ENCODE data around the gene ASMTL.
"Not testable (repeated sequence)": the region's sequence is repeated elsewhere in the genome, so short reads cannot be mapped to it uniquely, and the experiment has no call there.

Gene ASMTL

GRCh38 chrX:1433646-1434357 lies 18.9 kb downstream of the ASMTL start:
- Histone ChIP-seq H2BK12ac (ENCODE audit: low read length) (no peak overlapping the region), H2BK5ac (ENCODE audit: low read depth, low read length, poor library complexity) (no peak overlapping the region), H4K8ac (ENCODE audit: low read depth, low read length) (no peak overlapping the region), H3K23ac (ENCODE audit: low read length) (no peak overlapping the region), H3K27ac (ENCODE audit: low read depth, low read length) (no peak overlapping the region), H3K9me3 (ENCODE audit: insufficient read depth, low read depth, low read length) (peaks cover 2% of the 10 kb centered on the region), H3K4me2 (ENCODE audit: low read length) (no peak overlapping the region), H4K91ac (ENCODE audit: low read depth, low read length) (no peak overlapping the region), H3K4me1 (ENCODE audit: control insufficient read depth in 1 of 2, insufficient read depth in 2 of 2, low read length in 2 of 2) (no peaks in the 10 kb centered on the region), H2AFZ (ENCODE audit: insufficient read depth, low read length, poor library complexity) (no peak overlapping the region), H3K14ac (ENCODE audit: low read length) (no peak overlapping the region), H3K79me2 (ENCODE audit: control insufficient read depth, insufficient read depth, low read length, poor library complexity) (no peaks in the 10 kb centered on the region), H4K12ac (ENCODE audit: low read depth, low read length) (no peak overlapping the region), H2BK120ac (ENCODE audit: insufficient read depth, low read length, poor library complexity) (no peak overlapping the region), H3K27me3 (ENCODE audit: insufficient read depth, low read length) (no peaks in the 10 kb centered on the region), H2AK5ac (ENCODE audit: low read length) (no peak overlapping the region), H3K79me1 (ENCODE audit: low read length) (no peaks in the 10 kb centered on the region), H3K36me3 (ENCODE audit: control insufficient read depth in 1 of 2, insufficient read depth in 2 of 2, low read length in 2 of 2) (peaks cover 31 to 36% of the 10 kb centered on the region in 2 experiments), H3K9ac (ENCODE audit: low read length) (no peak overlapping the region), H3K4ac (ENCODE audit: low read depth, low read length) (no peak overlapping the region), H3K4me3 (ENCODE audit: low read depth, low read length) (no peak overlapping the region), H3K18ac (ENCODE audit: low read length) (no peak overlapping the region)
- no CpG with 5 or more reads among the region's 19 CpGs for WGBS (ENCODE audit: extremely low coverage, insufficient coverage, insufficient read length)
- DNase-seq: no peak

- no peak overlapping the region for H2BK5ac ChIP-seq (ENCODE audit: low read depth, low read length, poor library complexity)
- no peaks in the 10 kb centered on the region for H3K79me1 ChIP-seq (ENCODE audit: low read length)
- no peaks in the 10 kb centered on the region for H3K79me2 ChIP-seq (ENCODE audit: control insufficient read depth, insufficient read depth, low read length, poor library complexity)
- no peak overlapping the region for H3K27ac ChIP-seq (ENCODE audit: low read depth, low read length)
- H4K12ac ChIP-seq (ENCODE audit: low read depth, low read length): no peak overlapping the region
- H2AK5ac ChIP-seq (ENCODE audit: low read length): no peak overlapping the region
- no peaks in the 10 kb centered on the region for H3K9me3 ChIP-seq (ENCODE audit: insufficient read depth, low read depth, low read length)
- H3K4me1 ChIP-seq (ENCODE audit: control insufficient read depth in 1 of 2, insufficient read depth in 2 of 2, low read length in 2 of 2): no peaks in the 10 kb centered on the region
- DNase-seq: no peak
- no peak overlapping the region for H2BK120ac ChIP-seq (ENCODE audit: insufficient read depth, low read length, poor library complexity)
- no peak overlapping the region for H2BK12ac ChIP-seq (ENCODE audit: low read length)
- H3K4me2 ChIP-seq (ENCODE audit: low read length): no peak overlapping the region
- H3K14ac ChIP-seq (ENCODE audit: low read length): no peak overlapping the region
- H3K18ac ChIP-seq (ENCODE audit: low read length): no peak overlapping the region
- WGBS (ENCODE audit: extremely low coverage, insufficient coverage, insufficient read length): no CpG with 5 or more reads among the region's 10 CpGs
- no peak overlapping the region for H3K4ac ChIP-seq (ENCODE audit: low read depth, low read length)
- peaks cover 26 to 27% of the 10 kb centered on the region in 2 experiments for H3K36me3 ChIP-seq (ENCODE audit: control insufficient read depth in 1 of 2, insufficient read depth in 2 of 2, low read length in 2 of 2)
- H3K27me3 ChIP-seq (ENCODE audit: insufficient read depth, low read length): no peaks in the 10 kb centered on the region
- H4K91ac ChIP-seq (ENCODE audit: low read depth, low read length): no peak overlapping the region
- H3K9ac ChIP-seq (ENCODE audit: low read length): no peak overlapping the region
- H4K8ac ChIP-seq (ENCODE audit: low read depth, low read length): no peak overlapping the region
- no peak overlapping the region for H3K4me3 ChIP-seq (ENCODE audit: low read depth, low read length)
- H2AFZ ChIP-seq (ENCODE audit: insufficient read depth, low read length, poor library complexity): no peak overlapping the region
- no peak overlapping the region for H3K23ac ChIP-seq (ENCODE audit: low read length)
Measured at GRCh38 chrX:1430451-1430850, 22.3 kb downstream of the ASMTL start.

DNA sequence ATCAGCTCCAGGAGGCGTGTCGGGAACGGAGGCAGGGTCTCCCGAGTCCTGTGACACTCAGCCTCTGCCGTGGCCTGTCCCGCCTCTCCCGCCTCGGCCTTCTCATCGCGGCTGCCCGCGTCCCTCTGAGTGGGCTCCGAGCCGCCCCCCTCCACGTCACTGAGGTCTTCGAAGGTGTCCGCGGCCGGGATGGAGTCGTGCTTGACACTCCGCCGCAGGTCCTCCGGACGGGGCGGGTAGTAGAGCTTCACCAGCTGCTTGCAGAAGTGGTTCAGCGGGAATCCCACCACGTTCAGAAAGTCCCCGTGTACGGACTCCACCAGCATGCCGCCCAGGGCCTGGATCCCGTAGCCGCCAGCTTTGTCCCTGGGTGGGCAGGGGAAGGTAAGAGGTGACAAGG lies 25.0 kb downstream of the ASMTL start:
- H3K23ac ChIP-seq (ENCODE audit: low read length): no peak overlapping the region
- no peaks in the 10 kb centered on the region for H3K79me2 ChIP-seq (ENCODE audit: control insufficient read depth, insufficient read depth, low read length, poor library complexity)
- no peak overlapping the region for H3K14ac ChIP-seq (ENCODE audit: low read length)
- no CpG with 5 or more reads among the region's 32 CpGs for WGBS (ENCODE audit: extremely low coverage, insufficient coverage, insufficient read length)
- H2BK120ac ChIP-seq (ENCODE audit: insufficient read depth, low read length, poor library complexity): no peak overlapping the region
- no peak overlapping the region for H4K12ac ChIP-seq (ENCODE audit: low read depth, low read length)
- no peak overlapping the region for H3K18ac ChIP-seq (ENCODE audit: low read length)
- H2AK5ac ChIP-seq (ENCODE audit: low read length): no peak overlapping the region
- no peak overlapping the region for H3K9ac ChIP-seq (ENCODE audit: low read length)
- peaks cover 24 to 26% of the 10 kb centered on the region in 2 experiments for H3K36me3 ChIP-seq (ENCODE audit: control insufficient read depth in 1 of 2, insufficient read depth in 2 of 2, low read length in 2 of 2)
- H3K79me1 ChIP-seq (ENCODE audit: low read length): no peaks in the 10 kb centered on the region
- no peak overlapping the region for H3K4ac ChIP-seq (ENCODE audit: low read depth, low read length)
- no peak overlapping the region for H3K27ac ChIP-seq (ENCODE audit: low read depth, low read length)
- no peak overlapping the region for H2BK5ac ChIP-seq (ENCODE audit: low read depth, low read length, poor library complexity)
- no peak overlapping the region for H3K4me3 ChIP-seq (ENCODE audit: low read depth, low read length)
- H4K91ac ChIP-seq (ENCODE audit: low read depth, low read length): no peak overlapping the region
- no peaks in the 10 kb centered on the region for H3K4me1 ChIP-seq (ENCODE audit: control insufficient read depth in 1 of 2, insufficient read depth in 2 of 2, low read length in 2 of 2)
- H2AFZ ChIP-seq (ENCODE audit: insufficient read depth, low read length, poor library complexity): no peak overlapping the region
- no peak overlapping the region for H3K4me2 ChIP-seq (ENCODE audit: low read length)
- H2BK12ac ChIP-seq (ENCODE audit: low read length): no peak overlapping the region
- no peaks in the 10 kb centered on the region for H3K27me3 ChIP-seq (ENCODE audit: insufficient read depth, low read length)
- DNase-seq: no peak
- peaks cover 8% of the 10 kb centered on the region for H3K9me3 ChIP-seq (ENCODE audit: insufficient read depth, low read depth, low read length)
- no peak overlapping the region for H4K8ac ChIP-seq (ENCODE audit: low read depth, low read length)

- H3K79me2 ChIP-seq (ENCODE audit: control insufficient read depth, insufficient read depth, low read length, poor library complexity); H2BK12ac ChIP-seq (ENCODE audit: low read length); H2AK5ac ChIP-seq (ENCODE audit: low read length); H3K4me1 ChIP-seq (ENCODE audit: control insufficient read depth in 1 of 2, insufficient read depth in 2 of 2, low read length in 2 of 2); H3K4ac ChIP-seq (ENCODE audit: low read depth, low read length); H3K18ac ChIP-seq (ENCODE audit: low read length); H3K23ac ChIP-seq (ENCODE audit: low read length); H2BK120ac ChIP-seq (ENCODE audit: insufficient read depth, low read length, poor library complexity); H2AFZ ChIP-seq (ENCODE audit: insufficient read depth, low read length, poor library complexity); H4K8ac ChIP-seq (ENCODE audit: low read depth, low read length); H3K27me3 ChIP-seq (ENCODE audit: insufficient read depth, low read length); DNase-seq; H2BK5ac ChIP-seq (ENCODE audit: low read depth, low read length, poor library complexity); H3K14ac ChIP-seq (ENCODE audit: low read length); H3K9ac ChIP-seq (ENCODE audit: low read length); H4K12ac ChIP-seq (ENCODE audit: low read depth, low read length); H3K4me3 ChIP-seq (ENCODE audit: low read depth, low read length); H3K27ac ChIP-seq (ENCODE audit: low read depth, low read length); H3K4me2 ChIP-seq (ENCODE audit: low read length); H3K79me1 ChIP-seq (ENCODE audit: low read length); H4K91ac ChIP-seq (ENCODE audit: low read depth, low read length): not testable (repeated sequence)
- peaks cover 29 to 37% of the 10 kb centered on the region in 2 experiments for H3K36me3 ChIP-seq (ENCODE audit: control insufficient read depth in 1 of 2, insufficient read depth in 2 of 2, low read length in 2 of 2)
- WGBS (ENCODE audit: extremely low coverage, insufficient coverage, insufficient read length): no CpG with 5 or more reads among the region's 16 CpGs
- H3K9me3 ChIP-seq (ENCODE audit: insufficient read depth, low read depth, low read length): peaks cover 18% of the 10 kb centered on the region
Measured at GRCh38 chrX:1426321-1426720, 26.4 kb downstream of the ASMTL start.

Data from trophoblast cell (in vitro differentiated cells and primary cell).